ENCODE results near the gene OR6N1.

- TF ChIP-seq, protein P1, sequence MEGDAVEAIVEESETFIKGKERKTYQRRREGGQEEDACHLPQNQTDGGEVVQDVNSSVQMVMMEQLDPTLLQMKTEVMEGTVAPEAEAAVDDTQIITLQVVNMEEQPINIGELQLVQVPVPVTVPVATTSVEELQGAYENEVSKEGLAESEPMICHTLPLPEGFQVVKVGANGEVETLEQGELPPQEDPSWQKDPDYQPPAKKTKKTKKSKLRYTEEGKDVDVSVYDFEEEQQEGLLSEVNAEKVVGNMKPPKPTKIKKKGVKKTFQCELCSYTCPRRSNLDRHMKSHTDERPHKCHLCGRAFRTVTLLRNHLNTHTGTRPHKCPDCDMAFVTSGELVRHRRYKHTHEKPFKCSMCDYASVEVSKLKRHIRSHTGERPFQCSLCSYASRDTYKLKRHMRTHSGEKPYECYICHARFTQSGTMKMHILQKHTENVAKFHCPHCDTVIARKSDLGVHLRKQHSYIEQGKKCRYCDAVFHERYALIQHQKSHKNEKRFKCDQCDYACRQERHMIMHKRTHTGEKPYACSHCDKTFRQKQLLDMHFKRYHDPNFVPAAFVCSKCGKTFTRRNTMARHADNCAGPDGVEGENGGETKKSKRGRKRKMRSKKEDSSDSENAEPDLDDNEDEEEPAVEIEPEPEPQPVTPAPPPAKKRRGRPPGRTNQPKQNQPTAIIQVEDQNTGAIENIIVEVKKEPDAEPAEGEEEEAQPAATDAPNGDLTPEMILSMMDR (optimal IDR thresholded peaks at IDR 0.05 in 1 of 3, IDR thresholded peaks at IDR 0.05 in 1 of 3, conservative IDR thresholded peaks at IDR 0.05 in 1 of 3; ENCODE audit: extremely low read depth in 1 of 3, insufficient read depth in 2 of 3, low read length in 3 of 3) = no peak
- no peak for TF ChIP-seq EZH2 (IDR thresholded peaks at IDR 0.05; ENCODE audit: low read length)
Observed at GRCh38 chr1:158819461-158820443, 47.8 kb upstream of the OR6N1 start.
